AG08396 (cell line): Measurements from ENCODE around the gene BNC2.
A peak's percentile ranks its signal among the peaks of the same experiment; 100 is the strongest.

Experiments
- DNase-seq: peaks from one replicate; pipeline ENCODE4 v3.0.0; 2012; ENCODE audit warnings: low spot score, mixed read lengths

BNC2 gene

DNA sequence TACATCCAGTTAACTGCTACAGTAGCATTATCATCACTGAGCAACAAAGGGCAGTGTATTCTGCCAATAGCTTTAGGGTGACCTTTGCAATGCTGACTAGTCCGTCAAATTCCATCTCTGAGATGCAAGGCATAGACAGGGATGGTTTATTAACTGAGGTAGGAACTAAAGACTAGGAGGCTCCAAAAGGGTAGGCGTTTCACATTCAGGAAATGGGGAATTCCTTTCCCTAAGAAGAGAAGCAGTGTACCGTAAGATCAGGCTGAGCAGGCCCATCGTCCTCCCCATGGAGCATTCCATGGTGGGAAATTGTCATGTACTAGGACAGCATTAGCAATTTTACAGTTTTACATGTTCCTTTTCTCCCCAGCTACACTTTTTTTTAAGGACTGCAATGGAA lies 157.7 kb downstream of the BNC2 start:
- DNase-seq = no peak

DNA sequence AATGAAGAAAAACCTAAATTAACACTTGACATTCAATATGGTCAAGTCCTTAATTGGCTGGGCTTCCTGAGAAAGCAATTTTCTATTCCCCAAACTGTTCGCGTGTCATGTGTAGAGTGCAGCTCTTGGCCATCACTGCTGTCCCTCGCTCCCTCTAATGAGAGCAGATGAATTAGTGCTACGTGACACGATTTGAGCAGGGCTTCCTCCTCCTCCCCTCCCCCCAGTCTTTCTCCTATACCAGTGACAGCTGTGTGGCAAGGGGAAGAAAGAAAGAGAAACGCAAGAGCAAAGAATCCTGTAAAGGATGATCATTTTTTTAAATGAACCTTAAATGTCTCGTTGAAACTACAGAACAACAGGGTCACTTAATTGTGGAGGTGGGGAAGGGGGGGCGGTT lies 159.6 kb downstream of the BNC2 start:
- no peak for DNase-seq

DNA sequence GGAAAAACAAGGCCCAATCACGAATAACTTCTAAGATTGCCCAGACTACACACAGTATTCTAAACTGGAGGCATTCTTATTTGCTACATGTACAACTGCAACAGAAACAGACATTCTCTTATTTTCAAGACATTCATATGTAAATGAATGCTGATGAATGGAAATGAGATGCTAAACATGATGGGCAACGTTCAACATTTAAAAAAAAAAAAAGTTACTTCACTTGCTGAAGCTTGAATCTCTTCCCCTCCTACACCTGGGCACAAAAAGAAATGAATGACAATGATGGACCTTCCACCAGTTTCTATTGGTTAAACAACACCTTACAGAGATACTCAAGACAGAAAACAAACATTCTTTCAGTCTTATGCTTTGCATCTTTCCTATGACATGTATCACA lies 160.5 kb downstream of the BNC2 start:
- DNase-seq = no peak

DNA sequence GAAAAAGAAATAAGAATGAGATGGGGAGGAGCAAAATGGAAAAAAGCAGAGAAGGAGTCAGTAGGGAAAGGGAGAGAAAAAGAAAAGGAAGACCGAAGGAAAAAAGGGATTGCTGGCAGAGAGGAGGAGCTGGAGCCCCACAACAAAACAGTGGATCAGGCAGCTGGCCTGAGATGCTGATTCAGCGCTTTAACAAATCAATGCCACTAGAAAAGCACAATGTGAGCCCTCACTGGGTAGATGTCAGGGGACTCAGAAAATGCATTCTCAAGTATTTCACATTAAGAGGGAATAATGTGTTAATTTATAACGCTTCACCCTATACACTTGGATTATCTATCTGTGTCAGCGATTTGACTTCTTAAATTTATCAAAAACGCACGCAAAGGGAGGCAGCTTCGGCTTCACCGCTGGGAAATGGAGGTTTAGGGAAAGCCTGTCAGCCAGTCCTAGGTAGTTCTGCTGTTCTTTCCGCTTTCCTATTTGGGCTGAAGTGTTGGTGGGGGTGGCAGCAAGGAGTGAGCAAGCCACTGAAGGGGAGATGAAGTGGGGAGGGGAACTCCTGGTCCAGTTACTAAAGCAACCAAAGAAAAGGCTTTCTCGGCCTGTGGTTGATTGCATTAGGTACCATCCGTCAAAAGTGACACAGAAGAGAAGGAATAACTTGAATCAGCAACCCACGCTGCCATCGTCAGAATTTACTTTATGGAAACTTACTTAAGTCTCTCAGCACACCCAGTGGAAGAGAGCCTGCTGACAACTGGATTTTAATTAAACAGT lies 161.6 kb downstream of the BNC2 start:
- no peak for DNase-seq

DNA sequence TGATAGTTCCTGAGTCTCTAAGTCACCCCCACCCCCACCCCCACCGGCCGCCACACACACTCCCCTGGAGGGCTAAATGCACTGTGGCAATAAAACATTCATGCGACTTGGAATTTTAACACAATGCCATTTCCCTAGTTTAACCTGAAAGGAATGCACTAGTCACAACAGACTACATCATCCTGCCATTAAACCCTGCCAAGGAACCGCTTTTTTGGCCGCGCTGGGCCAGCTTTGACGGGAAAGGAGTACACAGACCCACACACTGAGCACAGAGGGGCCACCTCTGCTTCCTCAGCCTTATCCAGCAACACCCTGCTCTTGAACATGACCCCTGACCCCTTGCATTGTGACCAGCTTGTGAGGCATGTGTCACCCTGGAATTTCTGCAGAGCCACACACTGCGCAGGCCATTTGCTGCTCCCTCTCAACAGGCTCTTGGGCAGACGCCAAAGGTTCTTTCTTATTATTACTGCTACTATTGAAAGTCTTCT lies 165.3 kb downstream of the BNC2 start:
- DNase-seq = peak; percentile 84

DNA sequence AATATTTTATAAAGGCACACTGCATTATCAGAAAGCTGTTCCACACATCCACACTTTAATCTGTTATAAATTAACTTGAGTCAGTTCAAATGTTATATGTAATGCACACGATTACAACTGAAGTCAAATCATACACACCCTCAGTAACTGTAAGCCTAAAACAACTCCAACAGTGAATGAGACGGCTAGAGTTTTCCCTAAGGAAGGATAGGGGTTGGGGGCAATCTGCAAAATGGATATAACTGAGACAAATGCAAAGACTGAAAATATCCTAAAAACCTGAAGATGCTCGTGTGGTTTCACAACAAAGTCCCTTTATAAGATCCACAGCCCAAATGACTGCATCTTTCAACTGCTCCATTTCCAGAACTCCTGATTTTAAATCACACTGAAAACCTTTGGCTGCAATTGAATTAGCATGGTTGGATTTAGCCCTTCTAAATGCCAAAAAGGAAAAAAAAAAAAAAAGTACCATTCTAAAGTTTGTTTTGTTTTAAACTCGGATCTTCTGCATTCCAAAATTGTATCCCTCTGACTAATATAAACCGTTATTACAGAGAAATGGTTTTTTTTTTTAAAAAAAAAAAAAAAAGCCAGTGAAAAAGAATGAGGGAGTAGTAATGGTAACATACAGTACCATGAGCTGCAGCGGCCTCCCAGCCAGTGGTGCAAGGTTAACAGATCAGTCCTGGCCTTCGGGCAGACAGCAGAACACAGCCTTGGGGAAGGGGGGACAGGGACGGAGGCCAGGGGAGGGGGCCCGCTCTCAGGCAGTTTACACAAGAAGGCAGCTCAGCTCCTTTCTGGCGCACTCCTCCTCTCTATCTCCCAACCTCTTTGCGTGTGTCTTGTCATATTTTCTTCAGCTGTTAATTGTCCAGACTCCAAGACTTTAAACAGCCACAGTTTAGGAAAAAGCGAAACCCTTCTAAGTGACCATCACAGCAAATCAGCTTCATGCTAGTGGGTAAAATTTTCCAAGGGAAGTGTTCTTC lies 166.1 kb downstream of the BNC2 start:
- peak; percentile 33 for DNase-seq

DNA sequence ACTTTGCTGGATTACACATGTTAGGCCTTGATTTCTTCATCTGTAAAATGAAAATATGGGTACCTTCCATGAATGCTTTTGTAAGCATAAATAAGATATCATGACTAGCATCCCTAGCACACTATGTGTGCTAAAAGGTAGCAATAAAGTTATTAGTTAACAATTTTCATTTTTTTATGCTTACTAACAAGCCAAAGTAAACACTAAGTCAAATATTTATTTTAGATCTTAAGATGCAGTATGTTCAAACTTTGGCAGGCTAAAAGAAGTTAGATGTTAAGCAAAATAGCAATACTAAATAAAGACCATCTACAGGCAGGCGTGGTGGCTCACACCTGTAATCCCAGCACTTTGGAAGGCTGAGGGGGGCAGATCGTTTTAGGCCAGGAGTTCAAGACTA lies 169.1 kb downstream of the BNC2 start:
- DNase-seq = no peak

DNA sequence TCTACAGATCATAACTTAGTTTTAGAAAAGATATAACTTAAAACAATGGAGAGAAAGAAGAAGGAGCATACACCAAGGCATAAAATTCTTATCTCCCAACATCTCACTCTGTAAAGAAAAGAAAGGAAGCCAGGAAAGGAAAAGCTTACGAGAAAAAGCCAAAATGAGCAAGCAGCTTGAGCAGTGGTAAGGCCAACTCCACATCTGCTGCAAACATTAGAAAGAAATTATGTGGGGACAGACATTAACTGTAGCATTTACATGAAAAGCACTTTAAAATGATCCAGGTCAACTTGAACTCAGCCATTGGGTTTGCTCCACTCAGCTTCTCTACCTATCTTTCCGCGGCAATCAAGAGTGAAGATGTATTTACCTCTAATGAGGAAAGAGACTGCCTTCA lies 176.9 kb downstream of the BNC2 start:
- no peak for DNase-seq

DNA sequence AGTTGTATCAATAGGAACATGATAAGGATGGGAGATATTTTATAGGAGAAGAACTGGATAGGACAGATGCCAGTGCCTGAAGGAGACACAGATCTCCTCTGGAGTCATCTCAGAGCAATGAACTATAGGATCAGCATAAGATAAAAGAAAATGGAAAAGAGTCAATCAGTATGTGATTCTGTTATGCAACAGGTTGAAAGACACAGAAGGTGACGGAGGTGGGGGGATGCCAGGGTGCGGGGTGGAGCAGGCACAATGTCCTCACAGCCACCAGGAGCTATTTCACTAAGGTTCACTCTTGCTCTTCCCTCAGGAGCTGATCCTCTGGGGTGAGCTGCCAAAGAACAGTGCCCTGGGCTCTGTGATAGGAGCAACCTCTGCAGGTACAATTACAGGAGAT lies 179.8 kb downstream of the BNC2 start:
- DNase-seq = no peak

DNA sequence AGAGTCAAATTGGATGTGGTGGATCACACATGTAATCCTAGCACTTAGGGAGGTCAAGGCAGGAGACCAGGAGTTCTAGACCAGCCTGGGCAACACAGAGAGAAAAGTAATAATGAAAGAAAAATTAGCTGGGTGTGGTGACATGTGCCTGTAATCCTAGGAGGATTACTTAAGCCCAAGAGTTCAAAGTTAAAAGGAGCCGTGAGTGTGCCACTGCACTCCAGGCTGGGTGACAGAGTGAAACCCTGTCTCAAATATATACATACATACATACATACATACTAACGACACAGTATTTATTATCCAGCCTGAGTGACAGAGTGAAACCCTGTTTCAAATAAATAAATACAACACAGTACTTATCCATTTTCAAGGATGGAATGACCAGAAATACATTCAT lies 180.3 kb downstream of the BNC2 start:
- DNase-seq = no peak

DNA sequence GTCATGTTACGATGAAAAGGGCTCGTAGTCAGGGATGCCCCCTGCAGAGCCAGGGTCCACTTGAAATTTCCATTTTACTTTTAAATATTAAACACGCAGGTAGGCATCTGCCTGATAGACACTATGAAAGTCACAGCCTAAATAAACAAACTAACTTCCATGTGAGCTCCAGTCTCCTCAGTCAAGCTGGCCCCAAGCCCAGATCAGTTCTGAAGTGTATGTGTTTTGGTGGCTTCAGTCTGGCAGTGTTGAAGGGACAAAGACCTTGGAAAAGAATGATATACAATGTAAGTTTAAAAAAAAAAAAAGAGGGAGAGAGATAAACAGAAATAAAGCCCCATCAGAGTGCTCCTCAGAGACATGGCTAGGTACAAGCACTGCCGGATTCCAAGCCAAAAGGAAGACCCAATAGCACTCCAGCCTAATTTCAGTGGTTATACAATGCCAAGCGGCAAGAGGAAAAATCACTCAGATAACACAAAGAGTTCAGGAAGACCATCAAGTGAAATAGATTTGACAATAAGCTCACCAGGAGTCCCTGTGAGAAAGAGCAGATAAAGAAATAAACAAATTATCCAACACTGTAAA lies 181.0 kb downstream of the BNC2 start:
- DNase-seq = no peak

DNA sequence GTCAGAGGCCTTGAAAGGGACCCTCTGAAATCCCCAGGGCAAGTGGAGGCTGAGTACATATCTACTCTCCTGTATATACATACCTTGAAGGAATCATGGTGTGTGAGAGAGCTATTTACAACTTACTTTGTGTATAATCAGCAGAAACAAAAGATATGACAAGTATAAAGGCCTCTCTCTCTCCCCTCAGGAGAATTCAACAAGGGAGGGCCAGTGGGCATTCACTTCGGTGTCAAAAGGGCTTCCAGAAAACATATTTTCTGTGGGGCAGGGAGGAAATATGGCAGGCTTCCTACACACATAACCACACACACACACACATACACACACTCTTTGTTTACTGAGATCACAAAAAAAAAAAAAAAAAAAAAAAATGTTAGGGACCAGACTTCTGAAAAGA lies 181.7 kb downstream of the BNC2 start:
- no peak for DNase-seq

DNA sequence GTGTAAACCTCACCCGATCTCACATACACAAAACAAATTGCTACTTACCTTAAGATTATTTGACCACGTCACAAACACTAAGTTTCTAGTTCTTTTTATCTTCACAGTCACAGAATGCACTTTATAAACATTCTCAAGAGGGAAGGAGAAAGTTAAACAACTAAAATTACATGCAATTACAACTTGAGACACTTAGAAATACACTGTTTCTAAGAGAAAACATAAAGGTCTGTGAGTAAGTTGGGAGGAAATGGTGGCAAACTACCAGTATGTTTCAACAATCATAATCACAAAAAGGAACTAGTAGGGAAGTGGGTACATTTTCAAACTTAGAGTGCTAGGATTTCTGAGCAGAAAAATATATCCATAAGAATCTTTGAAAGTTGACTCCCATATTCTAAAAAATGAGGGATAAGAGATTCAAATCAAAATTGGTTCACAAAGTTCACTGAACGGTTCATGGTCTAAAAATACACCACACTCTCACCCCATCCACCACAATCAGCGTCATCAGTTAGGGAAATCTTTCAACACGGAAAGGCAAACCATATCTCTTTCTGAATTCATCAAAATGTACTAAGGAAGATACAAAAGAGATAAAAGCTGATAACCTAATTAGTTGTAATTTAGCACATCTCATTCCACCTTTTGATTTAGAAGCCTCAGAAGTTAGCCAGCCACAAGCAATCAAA lies 182.6 kb downstream of the BNC2 start:
- no peak for DNase-seq

DNA sequence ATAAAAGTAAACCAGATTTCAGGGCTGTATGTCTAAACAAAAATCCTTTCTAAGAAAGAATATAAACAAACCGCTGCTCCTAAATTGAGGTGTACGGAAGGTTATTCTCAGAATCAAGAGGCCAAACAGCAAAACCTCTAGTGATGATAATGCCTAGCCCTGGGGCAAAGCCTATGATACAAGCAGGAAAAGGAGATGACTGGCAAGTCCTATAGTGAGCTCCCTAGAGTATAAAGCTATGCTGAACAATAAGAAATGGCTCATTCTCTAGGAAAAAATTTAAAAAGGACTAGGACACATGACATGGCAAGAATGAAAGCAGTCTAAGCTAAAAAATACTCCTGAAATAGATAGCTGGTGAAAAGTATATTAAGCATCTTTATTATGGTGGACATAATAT lies 187.1 kb downstream of the BNC2 start:
- no peak for DNase-seq

DNA sequence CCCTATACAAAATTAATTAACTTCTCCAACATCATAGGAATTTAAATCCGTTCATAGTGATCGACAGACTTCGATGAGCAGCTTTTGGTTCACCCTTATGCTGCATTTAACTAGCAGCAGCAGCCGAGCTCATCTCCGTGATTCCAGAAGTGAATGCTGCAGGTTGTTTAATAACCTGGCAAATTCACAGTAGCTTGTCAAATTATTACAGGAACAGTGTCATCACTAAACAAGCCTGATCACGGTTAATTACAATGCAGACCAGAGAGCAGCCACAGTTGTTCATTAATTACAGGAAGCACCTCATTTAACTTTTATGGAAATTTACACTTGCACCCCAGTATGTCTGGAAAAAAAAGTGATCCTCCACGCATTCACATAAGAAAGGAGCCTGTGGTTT lies 188.2 kb downstream of the BNC2 start:
- DNase-seq = no peak

DNA sequence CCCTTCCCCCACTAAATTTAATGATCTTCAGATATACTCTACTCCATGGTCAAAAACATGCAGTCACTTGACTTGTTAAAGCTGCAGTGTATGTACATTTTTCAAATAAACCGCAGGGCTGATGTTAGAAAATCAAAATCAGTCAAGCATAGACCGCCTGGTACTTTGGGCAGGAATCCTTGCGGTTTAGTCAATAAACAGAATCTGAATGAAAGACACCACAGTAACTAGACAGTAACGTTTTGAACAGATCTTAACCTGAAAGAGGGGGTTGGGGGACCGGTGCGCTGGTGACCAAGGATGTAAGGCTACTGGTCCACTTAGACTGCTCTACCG lies 188.8 kb downstream of the BNC2 start:
- no peak for DNase-seq

DNA sequence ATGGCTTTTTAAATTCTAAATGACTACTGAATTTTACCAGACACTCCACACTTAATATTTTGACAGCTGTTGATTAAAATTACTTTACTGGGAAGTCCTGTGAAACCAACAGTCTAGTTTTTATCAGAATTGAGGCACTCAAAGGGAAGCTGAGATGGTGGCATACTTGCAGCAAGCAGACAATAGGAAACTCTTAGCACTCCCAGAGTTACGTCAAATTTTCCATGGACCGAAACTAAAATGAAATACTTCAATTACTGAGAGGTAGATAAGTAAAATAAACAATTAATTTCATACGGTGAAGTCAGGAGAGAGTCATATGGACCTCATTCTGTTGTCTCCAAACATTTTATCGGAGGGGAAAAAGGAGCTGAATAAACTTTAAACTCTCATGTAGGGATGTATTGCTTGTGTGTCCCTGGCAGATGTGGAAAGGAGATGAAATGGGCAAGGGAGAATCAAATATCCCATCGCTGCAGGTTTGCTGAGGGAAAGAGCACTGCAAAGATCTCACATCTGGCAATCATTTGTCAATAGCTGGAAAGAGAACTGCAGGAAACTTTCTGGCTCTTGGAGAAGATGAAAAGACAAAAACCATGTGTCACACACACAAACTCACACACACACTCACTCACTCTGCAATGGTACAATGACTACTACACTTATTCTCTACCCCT lies 189.4 kb downstream of the BNC2 start:
- DNase-seq = no peak

DNA sequence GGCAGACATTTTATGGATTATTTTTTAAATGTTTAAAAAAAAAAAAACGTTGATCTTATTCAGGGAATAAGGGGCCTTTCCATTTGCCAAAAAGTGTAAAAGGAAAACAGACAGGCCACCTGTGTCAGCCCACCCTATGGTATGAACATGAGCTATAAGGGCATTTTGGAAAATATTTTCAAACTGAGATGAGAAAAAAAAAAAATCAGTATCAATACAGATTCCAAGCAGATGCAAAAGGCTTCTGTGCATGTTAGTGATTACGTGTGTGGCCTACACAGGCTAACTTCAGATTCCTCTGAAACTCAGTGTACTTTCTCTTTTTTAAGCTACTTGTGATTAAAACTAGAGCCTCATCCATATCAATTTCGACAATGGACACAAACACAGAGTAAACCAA lies 189.9 kb downstream of the BNC2 start:
- no peak for DNase-seq

DNA sequence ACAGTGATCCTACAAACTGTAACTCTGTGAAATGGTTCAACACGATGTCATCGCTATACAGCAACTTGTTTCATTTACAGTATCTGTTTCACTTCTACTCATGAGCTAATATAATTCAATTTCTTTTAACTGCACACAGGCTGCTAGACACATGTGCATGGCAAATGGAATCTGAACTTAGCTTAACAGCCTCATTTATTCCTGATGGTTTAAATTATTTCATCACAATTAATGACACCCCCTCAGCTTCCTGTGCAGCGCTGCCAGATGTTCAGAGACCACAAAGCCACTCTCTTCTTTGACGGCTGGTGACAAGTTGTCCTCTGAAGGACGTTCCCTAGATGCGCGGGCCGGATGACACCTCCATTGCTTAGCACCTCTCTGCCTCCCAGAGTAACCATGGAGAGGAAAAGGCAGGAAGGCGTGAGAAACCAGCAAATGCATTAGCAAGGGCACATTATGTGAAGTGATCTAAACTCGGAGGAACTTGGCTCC lies 191.1 kb downstream of the BNC2 start:
- DNase-seq = no peak

DNA sequence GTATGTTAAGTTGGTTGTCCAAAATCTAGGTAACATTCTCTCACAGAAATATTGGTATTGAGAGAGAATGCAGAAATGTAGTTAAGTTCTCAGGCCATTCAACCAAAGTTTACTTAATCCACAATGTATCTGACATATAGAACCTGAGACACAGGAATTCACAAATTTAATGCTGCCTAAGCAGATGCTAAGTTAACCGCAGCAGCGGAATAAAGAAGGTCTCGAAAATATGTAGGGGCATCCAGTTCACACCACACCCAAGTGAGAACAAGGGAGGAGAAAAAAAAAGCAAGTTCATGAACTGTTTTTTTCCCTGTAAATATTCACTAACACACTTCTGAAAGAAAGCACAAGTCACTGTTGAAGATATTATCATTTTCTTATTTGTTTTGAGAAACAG lies 194.0 kb downstream of the BNC2 start:
- DNase-seq = no peak

DNA sequence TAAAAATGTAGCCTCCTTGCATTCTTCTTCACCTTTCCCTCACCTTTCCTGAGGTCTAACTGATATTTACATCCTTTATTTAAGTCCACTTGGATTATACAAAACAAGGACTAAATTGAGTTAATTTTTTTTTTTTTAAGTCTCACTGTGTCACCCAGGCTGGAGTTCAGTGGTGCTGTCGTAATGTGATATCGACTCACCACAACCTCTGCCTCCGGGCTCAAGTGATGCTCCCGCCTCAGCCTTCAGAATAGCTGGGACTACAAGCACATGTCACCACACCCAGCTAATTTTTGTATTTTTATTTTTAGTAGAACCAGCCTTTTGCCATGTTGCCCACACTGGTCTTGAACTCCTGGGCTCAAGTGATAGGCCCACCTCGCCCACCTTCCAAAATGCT lies 195.3 kb downstream of the BNC2 start:
- no peak for DNase-seq

DNA sequence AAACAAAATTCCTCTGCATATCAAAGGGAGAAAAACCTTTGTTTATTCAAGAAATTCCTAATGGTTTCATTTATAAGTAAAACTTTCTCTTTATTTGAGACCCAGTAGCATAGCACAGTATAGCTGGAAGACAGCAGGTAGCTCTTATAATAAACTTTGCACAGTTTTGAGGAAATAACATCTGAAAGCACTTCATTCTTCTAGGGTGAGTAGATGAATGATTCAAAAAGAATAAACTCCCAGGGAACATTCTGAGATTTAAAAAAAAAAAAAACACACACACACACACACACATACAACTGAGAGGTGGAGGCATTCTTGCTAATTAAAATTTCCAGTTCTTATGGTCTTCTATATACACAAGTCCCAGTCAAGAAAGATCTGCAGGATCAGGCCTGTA lies 197.3 kb downstream of the BNC2 start:
- no peak for DNase-seq
